Stimulated activated CD8-positive, alpha-beta memory T cell treated with anti-CD3 and anti-CD28 coated beads, Interleukin-12 subunit alpha, Interleukin-12 subunit beta, amount 100 ng/mL, for 24 hours (primary cell): ENCODE measurements around the gene TEKT2.

Experiments used
- DNase-seq: peaks from one replicate; pipeline ENCODE4 v3.0.0-alpha.2; 2020; ENCODE audit errors: extremely low read depth

Gene TEKT2

GRCh38 chr1:36128126-36128904 lies 44.4 kb downstream of the TEKT2 start:
- DNase-seq: no peak

GRCh38 chr1:36128905-36129206 lies 45.0 kb downstream of the TEKT2 start:
- no peak for DNase-seq

GRCh38 chr1:36132029-36132428 lies 48.1 kb downstream of the TEKT2 start:
- no peak for DNase-seq

- no peak for DNase-seq
Observed at GRCh38 chr1:36133484-36133883, 49.6 kb downstream of the TEKT2 start.

DNA sequence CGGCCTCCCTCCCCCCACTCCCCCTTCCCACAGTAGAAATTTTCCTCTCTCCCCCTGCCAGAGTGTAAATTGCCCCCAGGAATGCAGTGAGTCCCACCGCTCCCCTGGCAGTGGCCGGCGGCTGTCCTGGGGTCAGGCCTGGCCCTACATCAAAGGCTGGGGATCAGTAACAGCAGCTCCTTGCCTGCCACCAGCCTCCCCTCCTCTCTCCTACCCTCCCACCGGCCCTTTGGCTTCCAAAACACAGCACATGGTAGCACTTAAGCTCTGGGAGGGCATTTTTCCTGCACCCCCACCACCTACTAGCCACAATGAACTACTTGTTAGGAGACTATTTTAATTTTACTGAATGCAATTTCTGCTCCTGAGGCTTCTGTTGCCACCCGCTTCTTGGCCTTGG lies 50.1 kb downstream of the TEKT2 start:
- DNase-seq: no peak

- no peak for DNase-seq
Observed at GRCh38 chr1:36134505-36135329, 50.8 kb downstream of the TEKT2 start.

- DNase-seq: no peak
Observed at GRCh38 chr1:36135330-36135667, 51.4 kb downstream of the TEKT2 start.

- no peak for DNase-seq
Observed at GRCh38 chr1:36135796-36136195, 51.9 kb downstream of the TEKT2 start.

DNA sequence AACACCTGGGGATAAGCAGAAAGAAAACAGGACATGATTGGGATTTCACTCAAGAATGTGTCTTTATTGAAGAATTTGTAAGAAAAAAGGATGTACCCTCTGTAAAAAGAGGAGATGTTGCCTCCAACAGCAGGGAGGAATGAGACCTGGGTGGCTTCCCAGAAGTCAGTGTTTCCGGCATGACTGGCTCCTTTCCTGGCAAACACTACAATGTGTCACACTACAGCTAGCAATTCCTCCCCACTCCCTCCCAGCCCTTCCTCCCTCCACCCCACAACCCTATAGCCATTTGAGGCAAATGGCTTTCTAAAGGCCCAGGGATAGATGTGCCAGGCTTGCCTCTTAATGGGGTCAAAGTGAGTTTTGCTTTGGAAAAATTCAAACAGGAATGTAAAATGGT lies 52.6 kb downstream of the TEKT2 start:
- no peak for DNase-seq

- DNase-seq: no peak
Observed at GRCh38 chr1:36137226-36137625, 53.3 kb downstream of the TEKT2 start.

- no peak for DNase-seq
Observed at GRCh38 chr1:36137776-36138175, 53.9 kb downstream of the TEKT2 start.
